Raji (cell line): ENCODE data around the gene NOC2L.

ENCODE experiments used
- POLR2A ChIP-seq: IDR thresholded peaks from 2 replicates; pipeline ENCODE4 v1.6.1; 2011; ENCODE audit warnings: low read depth, low read length, control low read depth; ENCODE audit not compliant: insufficient read depth

The NOC2L gene

GRCh38 chr1:925561-926421 is 33.3 kb downstream of the NOC2L start:
- TF ChIP-seq POLR2A, result no peak

- no peak for TF ChIP-seq POLR2A
Measured at GRCh38 chr1:924656-925560, 34.1 kb downstream of the NOC2L start.

- TF ChIP-seq POLR2A, result no peak
Measured at GRCh38 chr1:923991-924655, 34.9 kb downstream of the NOC2L start.

- no peak for TF ChIP-seq POLR2A
Measured at GRCh38 chr1:923131-923990, 35.7 kb downstream of the NOC2L start, which contains the start of gene SAMD11. Gene SAMD11 (plus strand): TSS chr1:923923. CDS start chr1:924432, 509 bp downstream.

- TF ChIP-seq POLR2A, result no peak; the same call in 1 of the 2 replicates
Measured at GRCh38 chr1:921011-921837, 37.8 kb downstream of the NOC2L start.

GRCh38 chr1:920521-920920 is 38.5 kb downstream of the NOC2L start:
- no peak for TF ChIP-seq POLR2A

- no peak for TF ChIP-seq POLR2A
Measured at GRCh38 chr1:920010-920409, 39.0 kb downstream of the NOC2L start.

- no peak for TF ChIP-seq POLR2A
Measured at GRCh38 chr1:919271-919872, 39.7 kb downstream of the NOC2L start.

- TF ChIP-seq POLR2A, result no peak
Measured at GRCh38 chr1:918843-919242, 40.2 kb downstream of the NOC2L start.

GRCh38 chr1:918353-918752 is 40.7 kb downstream of the NOC2L start:
- no peak for TF ChIP-seq POLR2A

- TF ChIP-seq POLR2A, result no peak
Measured at GRCh38 chr1:917466-918091, 41.5 kb downstream of the NOC2L start.

GRCh38 chr1:917076-917459 is 42.0 kb downstream of the NOC2L start:
- TF ChIP-seq POLR2A, result no peak
